Naive thymus-derived CD8-positive, alpha-beta T cell (primary cell): ENCODE data around the gene RTN4. TPM values are rescaled to one million over a fixed set of nuclear protein-coding genes. Genes with fewer than 3 reads are reported as not detected.

Source experiments
- ATAC-seq, 2 donors: fragments of 150-1000 bp; cut with Tn5 transposase in 1 of 2; sonication (Bioruptor Pico), chemical (Tn5 transposase) in 1 of 2; 1 replicate in 1 of 2; 2 replicates in 1 of 2; pipeline ENCODE4 v1.10.0; 2021; ENCODE audit warnings: mild to moderate bottlenecking in 2 of 2, moderate library complexity in 2 of 2
- POLR2A ChIA-PET: fragments of 350-600 bp; sonication (Branson Sonifier 250); formaldehyde crosslinking; loops from one replicate; lab custom pipeline; 2021; ENCODE audit warnings: antibody characterized with exemption; lab: Charles Lee
- DNase-seq, 10 donors: peaks; one replicate each; pipeline versions ENCODE4 v3.0.0 to v3.0.0-alpha.2; 2020 to 2022
- H3K27ac Mint-ChIP-seq, 10 donors: one replicate each; pipeline ENCODE4 v1.8.0; 2020 to 2022; ENCODE audit warnings: mild to moderate bottlenecking in 10 of 10, mixed read lengths in 10 of 10, moderate library complexity in 4 of 10, inconsistent platforms in 1 of 10
- H3K27me3 Mint-ChIP-seq, 5 donors: one replicate each; pipeline ENCODE4 v1.8.0; 2021 to 2022; ENCODE audit warnings: mixed read lengths in 5 of 5
- H3K36me3 Mint-ChIP-seq, 3 donors: one replicate each; pipeline ENCODE4 v1.8.0; 2020 to 2022; ENCODE audit warnings: mixed read lengths in 3 of 3, mild to moderate bottlenecking in 2 of 3, inconsistent platforms in 1 of 3
- H3K4me1 Mint-ChIP-seq, 4 donors: one replicate each; pipeline ENCODE4 v1.8.0; 2021 to 2022; ENCODE audit warnings: mixed read lengths in 4 of 4
- H3K4me3 Mint-ChIP-seq, 10 donors: one replicate each; pipeline ENCODE4 v1.8.0; 2020 to 2022; ENCODE audit warnings: mild to moderate bottlenecking in 10 of 10, mixed read lengths in 10 of 10, moderate library complexity in 6 of 10, inconsistent platforms in 1 of 10
- H3K9me3 Mint-ChIP-seq, 9 donors: one replicate each; pipeline ENCODE4 v1.8.0; 2020 to 2022; ENCODE audit warnings: mixed read lengths in 9 of 9, mild to moderate bottlenecking in 3 of 9, inconsistent platforms in 1 of 9, moderate library complexity in 1 of 9
- polyA plus RNA-seq, 3 donors: library from polyadenylated mRNA; unstranded; fragments of 300-500 nt; fragmentation: Illumina TruSeq; gene quantifications; one replicate each; pipeline ENCODE4 v1.2.3, GENCODE V29; 2021
- total RNA-seq, 8 experiments: library from RNA in 2 of 8; stranded (reverse) in 2 of 8; gene quantifications; one replicate each; pipeline ENCODE4 v1.2.3 and lab custom pipeline; 2021 to 2026

RTN4 gene
- total and polyA plus RNA-seq, 5 experiments from 2014 or later, result 68.0 to 77.1 (median 69.3) TPM

DNA sequence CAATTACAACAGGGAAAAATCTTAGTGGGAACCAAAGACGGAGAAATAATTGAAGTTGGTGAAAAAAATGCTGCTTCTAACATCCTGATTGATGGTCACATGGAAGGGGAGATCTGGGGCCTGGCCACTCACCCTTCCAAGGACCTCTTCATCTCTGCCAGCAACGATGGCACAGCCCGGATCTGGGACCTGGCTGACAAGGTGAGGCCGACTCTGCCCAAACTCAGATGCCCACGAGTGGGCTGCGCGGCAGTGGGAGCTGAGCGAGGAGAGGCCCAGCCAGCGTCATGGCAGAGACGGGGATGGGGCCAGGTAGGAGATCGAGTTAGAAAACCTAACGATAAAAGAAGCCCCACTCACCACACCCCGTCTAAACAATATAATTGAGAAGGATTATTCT lies 87.7 kb downstream of the RTN4 start:
- POLR2A ChIA-PET, result no interaction called here
- Mint-ChIP-seq H3K4me3 (no peak overlapping the region), H3K27ac (no peak overlapping the region), H3K36me3 (peaks cover 0 to 14% (median 6%) of the 10 kb centered on the region in 3 donors), H3K9me3 (peaks cover 0 to 9% (median 0%) of the 10 kb centered on the region in 9 donors), H3K4me1 (peaks cover 21 to 27% (median 22%) of the 10 kb centered on the region in 4 donors), H3K27me3 (no peaks in the 10 kb centered on the region)
- ATAC-seq, result no peak
- DNase-seq, result no peak

GRCh38 chr2:54960164-54960563 lies 90.1 kb downstream of the RTN4 start:
- no peaks in the 10 kb centered on the region for H3K36me3 Mint-ChIP-seq
- no peak for DNase-seq
- H3K4me1 Mint-ChIP-seq, result peaks cover 3 to 9% (median 6%) of the 10 kb centered on the region in 4 donors
- peak overlapping the region in 1 of 10 donors; percentile 34 for H3K27ac Mint-ChIP-seq
- no peaks in the 10 kb centered on the region for H3K9me3 Mint-ChIP-seq
- ATAC-seq, result no peak
- H3K27me3 Mint-ChIP-seq, result no peaks in the 10 kb centered on the region
- POLR2A ChIA-PET, result interaction anchor here (0.6 kb wide), 1 partner anchor 182 kb away, joined by 3 read pairs; no protein-coding TSS in a partner anchor
- no peak overlapping the region for H3K4me3 Mint-ChIP-seq

DNA sequence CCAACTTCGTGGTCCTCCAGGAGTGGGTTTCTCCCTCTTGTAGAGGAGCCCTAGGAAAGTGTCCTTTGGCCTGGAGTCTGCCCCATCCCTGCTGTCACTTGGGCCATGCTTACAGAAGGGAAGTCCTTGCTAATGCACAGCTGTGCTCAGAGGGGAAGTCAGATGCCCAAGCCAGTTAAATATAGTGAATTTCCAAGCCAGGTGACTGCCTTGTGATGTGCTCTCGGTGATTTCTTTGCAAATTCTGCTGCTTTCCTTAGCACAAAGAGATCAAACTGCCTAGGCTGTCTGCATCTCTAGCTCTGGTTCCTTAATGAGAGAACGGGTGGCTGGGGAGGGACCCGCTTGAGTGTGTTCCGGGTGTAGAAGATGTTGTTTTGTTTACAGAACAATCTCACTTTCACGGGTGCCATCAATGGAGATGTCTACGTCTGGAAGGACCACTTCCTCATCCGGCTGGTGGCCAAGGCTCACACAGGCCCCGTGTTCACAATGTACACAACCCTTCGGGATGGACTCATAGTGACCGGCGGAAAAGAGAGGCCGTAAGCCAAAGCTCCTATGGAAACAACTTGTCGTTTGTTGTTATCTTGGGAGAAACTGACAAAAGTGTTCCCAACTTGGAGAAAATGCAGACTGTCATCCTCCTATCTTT lies 91.4 kb downstream of the RTN4 start:
- H3K4me3 Mint-ChIP-seq, result no peak overlapping the region
- DNase-seq (no peak), ATAC-seq (no peak)
- no peaks in the 10 kb centered on the region for H3K9me3 Mint-ChIP-seq
- no peaks in the 10 kb centered on the region for H3K27me3 Mint-ChIP-seq
- peak overlapping the region in 1 of 10 donors; percentile 7 for H3K27ac Mint-ChIP-seq
- H3K36me3 Mint-ChIP-seq, result no peaks in the 10 kb centered on the region
- POLR2A ChIA-PET, result no interaction called here
- H3K4me1 Mint-ChIP-seq, result peaks cover 0 to under 1% (median 0%) of the 10 kb centered on the region in 4 donors

- H3K9me3 Mint-ChIP-seq, result no peaks in the 10 kb centered on the region
- no peak for DNase-seq
- H3K27me3 Mint-ChIP-seq, result no peaks in the 10 kb centered on the region
- no peak overlapping the region for H3K4me3 Mint-ChIP-seq
- no peak for ATAC-seq
- H3K27ac Mint-ChIP-seq, result no peak overlapping the region
- POLR2A ChIA-PET, result interaction anchor here (0.6 to 0.7 kb wide), 2 partner anchors 406 to 1171 kb away, joined by 3 to 4 read pairs; no protein-coding TSS in a partner anchor
- no peaks in the 10 kb centered on the region for H3K36me3 Mint-ChIP-seq
- H3K4me1 Mint-ChIP-seq, result no peaks in the 10 kb centered on the region
Observed at GRCh38 chr2:54957321-54957999, 92.8 kb downstream of the RTN4 start.

GRCh38 chr2:54956111-54956627 lies 94.1 kb downstream of the RTN4 start:
- H3K4me3 Mint-ChIP-seq, result no peak overlapping the region
- DNase-seq, result no peak
- no peaks in the 10 kb centered on the region for H3K36me3 Mint-ChIP-seq
- POLR2A ChIA-PET, result no interaction called here
- no peaks in the 10 kb centered on the region for H3K27me3 Mint-ChIP-seq
- ATAC-seq, result no peak
- no peaks in the 10 kb centered on the region for H3K4me1 Mint-ChIP-seq
- no peaks in the 10 kb centered on the region for H3K9me3 Mint-ChIP-seq
- H3K27ac Mint-ChIP-seq, result peak overlapping the region in 2 of 10 donors; percentile 1 to 17

GRCh38 chr2:54955358-54956110 lies 94.7 kb downstream of the RTN4 start:
- Mint-ChIP-seq H3K9me3 (no peaks in the 10 kb centered on the region), H3K36me3 (no peaks in the 10 kb centered on the region), H3K27ac (peak overlapping the region in 1 of 10 donors; percentile 1), H3K4me1 (no peaks in the 10 kb centered on the region), H3K27me3 (no peaks in the 10 kb centered on the region), H3K4me3 (no peak overlapping the region)
- no peak for DNase-seq
- no peak for ATAC-seq
- POLR2A ChIA-PET, result no interaction called here

- Mint-ChIP-seq H3K27ac (no peak overlapping the region), H3K9me3 (no peaks in the 10 kb centered on the region), H3K4me1 (peaks cover 0 to 1% (median 0%) of the 10 kb centered on the region in 4 donors), H3K36me3 (no peaks in the 10 kb centered on the region), H3K27me3 (peaks cover 0 to 5% (median under 1%) of the 10 kb centered on the region in 5 donors), H3K4me3 (no peak overlapping the region)
- DNase-seq (no peak), ATAC-seq (no peak)
- POLR2A ChIA-PET, result no interaction called here
Observed at GRCh38 chr2:54954705-54955357, 95.4 kb downstream of the RTN4 start.

GRCh38 chr2:54954158-54954557 lies 96.1 kb downstream of the RTN4 start:
- H3K9me3 Mint-ChIP-seq, result no peaks in the 10 kb centered on the region
- H3K4me3 Mint-ChIP-seq, result no peak overlapping the region
- ATAC-seq (no peak), DNase-seq (no peak)
- H3K4me1 Mint-ChIP-seq, result peaks cover 0 to 2% (median 0%) of the 10 kb centered on the region in 4 donors
- H3K27ac Mint-ChIP-seq, result no peak overlapping the region
- POLR2A ChIA-PET, result no interaction called here
- peaks cover 0 to 12% (median 3%) of the 10 kb centered on the region in 5 donors for H3K27me3 Mint-ChIP-seq
- H3K36me3 Mint-ChIP-seq, result no peaks in the 10 kb centered on the region

GRCh38 chr2:54952978-54953456 lies 97.2 kb downstream of the RTN4 start:
- Mint-ChIP-seq H3K4me1 (peaks cover 0 to 2% (median 0%) of the 10 kb centered on the region in 4 donors), H3K27me3 (peaks cover 0 to 15% (median 4%) of the 10 kb centered on the region in 5 donors), H3K36me3 (no peaks in the 10 kb centered on the region), H3K4me3 (no peak overlapping the region), H3K27ac (peak overlapping the region in 2 of 10 donors; percentile 34 to 44), H3K9me3 (no peaks in the 10 kb centered on the region)
- POLR2A ChIA-PET, result interaction anchor here (0.7 kb wide), 1 partner anchor 104 kb away, joined by 10 read pairs; no protein-coding TSS in a partner anchor
- no peak for ATAC-seq
- no peak for DNase-seq

GRCh38 chr2:54952425-54952824 lies 97.8 kb downstream of the RTN4 start:
- H3K4me3 Mint-ChIP-seq, result no peak overlapping the region
- no peaks in the 10 kb centered on the region for H3K9me3 Mint-ChIP-seq
- peaks cover 0 to 15% (median 4%) of the 10 kb centered on the region in 5 donors for H3K27me3 Mint-ChIP-seq

DNA sequence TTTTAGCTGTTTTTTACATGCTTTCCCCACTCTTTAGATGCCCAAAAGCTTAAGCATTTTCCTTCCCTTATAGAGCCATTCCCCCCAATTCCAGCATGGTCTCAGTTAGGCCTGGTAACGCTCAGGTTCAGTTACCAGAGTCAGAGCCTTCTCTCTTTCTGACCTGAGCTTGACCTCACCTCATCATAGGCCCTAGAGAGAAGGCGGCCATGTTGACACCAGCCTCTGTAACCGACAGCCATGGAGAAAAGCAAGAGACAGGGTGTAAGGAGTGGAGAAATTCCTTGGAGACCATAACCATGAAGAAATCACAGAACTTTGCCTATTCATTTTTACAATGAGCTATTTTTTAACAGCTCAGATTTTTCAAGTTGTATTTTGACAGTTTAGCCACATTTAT lies 99.4 kb downstream of the RTN4 start:
- no peaks in the 10 kb centered on the region for H3K36me3 Mint-ChIP-seq
- POLR2A ChIA-PET, result no interaction called here

More at GRCh38 chr2:54952425-54952824, 97.8 kb downstream of the RTN4 start:
- no peak for ATAC-seq
- no peak for DNase-seq
- Mint-ChIP-seq H3K36me3 (no peaks in the 10 kb centered on the region), H3K4me1 (peaks cover 0 to 2% (median 0%) of the 10 kb centered on the region in 4 donors), H3K27ac (no peak overlapping the region)
- POLR2A ChIA-PET, result no interaction called here

GRCh38 chr2:54949431-54949830 lies 100.8 kb downstream of the RTN4 start:
- no peak for DNase-seq
- no peak overlapping the region for H3K4me3 Mint-ChIP-seq
- peak overlapping the region in 1 of 10 donors; percentile 73 for H3K27ac Mint-ChIP-seq
- H3K36me3 Mint-ChIP-seq, result no peaks in the 10 kb centered on the region
- POLR2A ChIA-PET, result no interaction called here
- no peak for ATAC-seq
- no peaks in the 10 kb centered on the region for H3K9me3 Mint-ChIP-seq
- peaks cover 0 to 11% (median 3%) of the 10 kb centered on the region in 4 donors for H3K4me1 Mint-ChIP-seq
- H3K27me3 Mint-ChIP-seq, result peaks cover 0 to 15% (median 4%) of the 10 kb centered on the region in 5 donors

More for the DNA sequence above, 99.4 kb downstream of the RTN4 start:
- Mint-ChIP-seq H3K9me3 (no peaks in the 10 kb centered on the region), H3K27me3 (peaks cover 0 to 15% (median 4%) of the 10 kb centered on the region in 5 donors), H3K4me1 (peaks cover 0 to 6% (median 1%) of the 10 kb centered on the region in 4 donors), H3K4me3 (no peak overlapping the region), H3K27ac (no peak overlapping the region)
- DNase-seq, result no peak
- ATAC-seq, result no peak
